Activated CD4-positive, alpha-beta T cell treated with anti-CD3 and anti-CD28 coated beads for 48 hours (primary cell): ENCODE data around the gene FKBP1A.

Experiments
- DNase-seq: peaks from one replicate; pipeline ENCODE4 v3.0.0-alpha.2; 2020

The FKBP1A gene

GRCh38 chr20:1330075-1330830, 62.6 kb downstream of the FKBP1A start:
- DNase-seq = peak; percentile 58

- DNase-seq = no peak
Observed at GRCh38 chr20:1328680-1329330, 64.0 kb downstream of the FKBP1A start, which contains the start of gene SDCBP2. TSS of gene SDCBP2 (minus strand) at chr20:1329139. CDS start at chr20:1320416, 8,723 bp downstream.

DNA sequence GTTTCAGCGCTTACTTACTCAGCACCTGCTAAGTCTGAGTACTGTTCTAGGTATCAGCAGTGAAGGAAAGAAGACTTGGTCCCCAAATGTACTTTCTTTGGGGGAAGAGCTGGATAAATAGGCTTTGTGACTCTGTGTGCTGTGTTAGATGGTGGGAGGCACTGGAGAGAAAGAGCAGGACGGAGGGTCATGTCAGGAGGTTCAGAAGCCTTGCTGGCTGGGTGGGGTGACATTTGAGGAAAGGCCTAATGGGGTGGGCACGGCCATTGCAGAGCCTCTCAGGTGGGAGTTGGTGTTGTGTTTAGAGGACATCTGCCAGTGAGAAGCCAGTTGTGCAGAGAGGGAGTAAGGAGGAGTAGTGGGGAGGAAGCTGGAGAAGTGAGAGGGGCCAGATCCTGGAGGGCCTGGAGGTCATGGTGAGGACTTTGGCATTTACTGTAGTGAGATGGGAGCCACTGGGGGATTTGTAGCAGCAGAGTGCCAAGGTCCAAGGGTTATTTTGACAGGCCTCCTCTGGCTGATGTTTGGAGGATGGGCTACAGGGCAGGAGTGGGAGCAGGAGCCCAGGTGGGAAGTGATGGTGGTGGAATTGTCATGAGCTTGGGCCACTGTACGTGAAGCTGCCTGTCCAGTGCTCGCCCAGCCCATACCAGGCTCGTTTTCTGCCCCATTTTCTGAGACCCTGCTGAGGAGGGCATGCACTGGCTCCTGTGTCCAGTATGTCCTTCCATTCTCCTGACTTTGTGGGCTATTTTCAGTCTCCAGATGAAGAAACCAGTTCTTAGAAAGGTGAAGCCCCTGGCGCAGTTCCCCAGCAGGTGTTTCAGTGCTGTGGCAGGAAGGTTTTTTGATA, 64.8 kb downstream of the FKBP1A start:
- no peak for DNase-seq

GRCh38 chr20:1327241-1327653, 65.6 kb downstream of the FKBP1A start:
- peak; percentile 27 for DNase-seq

GRCh38 chr20:1326031-1326930, 66.6 kb downstream of the FKBP1A start:
- DNase-seq = no peak

DNA sequence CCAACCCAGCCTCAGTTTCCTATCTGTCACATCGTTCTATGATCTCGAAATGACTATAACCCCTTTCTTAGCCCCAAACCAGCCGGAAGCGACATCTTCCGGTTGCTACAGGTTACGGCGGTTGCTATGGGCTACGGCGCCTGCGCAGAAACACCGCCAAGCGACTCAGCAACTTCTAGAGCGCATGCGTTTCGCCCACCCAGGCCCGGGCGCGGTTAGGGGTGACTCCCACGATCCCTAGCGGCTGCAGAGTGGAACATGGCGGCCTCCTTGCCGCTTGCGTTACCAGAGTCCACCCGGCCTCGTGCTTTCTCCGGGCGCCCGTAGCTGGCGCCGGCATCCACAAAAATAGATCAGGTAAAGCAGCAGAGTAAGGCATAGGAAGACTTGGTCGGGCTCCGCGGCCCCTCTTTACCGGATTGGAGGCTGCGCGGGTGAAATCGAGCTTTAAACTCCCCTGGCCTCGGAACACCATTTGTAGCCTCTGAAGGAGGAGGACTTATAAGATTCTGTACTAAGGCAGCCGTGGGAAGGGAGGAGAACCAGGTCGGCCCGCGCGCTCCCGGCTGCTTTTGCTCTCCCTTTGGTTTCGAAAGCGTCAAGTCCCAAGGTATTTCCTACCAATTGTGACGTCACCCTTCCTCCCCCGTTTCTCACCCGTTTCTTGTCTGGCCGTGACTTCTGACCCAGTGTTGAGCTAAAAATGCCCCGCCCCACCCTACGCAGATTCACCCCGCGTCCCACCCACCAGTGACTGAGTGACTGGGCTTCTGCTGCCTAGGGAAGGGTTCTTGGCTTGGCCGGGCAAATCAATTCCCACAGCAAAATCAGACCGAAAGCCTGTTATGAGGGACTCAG, 67.5 kb downstream of the FKBP1A start:
- peak; percentile 99 for DNase-seq

- DNase-seq = peak; percentile 35
Observed at GRCh38 chr20:1324598-1325172, 68.2 kb downstream of the FKBP1A start.

DNA sequence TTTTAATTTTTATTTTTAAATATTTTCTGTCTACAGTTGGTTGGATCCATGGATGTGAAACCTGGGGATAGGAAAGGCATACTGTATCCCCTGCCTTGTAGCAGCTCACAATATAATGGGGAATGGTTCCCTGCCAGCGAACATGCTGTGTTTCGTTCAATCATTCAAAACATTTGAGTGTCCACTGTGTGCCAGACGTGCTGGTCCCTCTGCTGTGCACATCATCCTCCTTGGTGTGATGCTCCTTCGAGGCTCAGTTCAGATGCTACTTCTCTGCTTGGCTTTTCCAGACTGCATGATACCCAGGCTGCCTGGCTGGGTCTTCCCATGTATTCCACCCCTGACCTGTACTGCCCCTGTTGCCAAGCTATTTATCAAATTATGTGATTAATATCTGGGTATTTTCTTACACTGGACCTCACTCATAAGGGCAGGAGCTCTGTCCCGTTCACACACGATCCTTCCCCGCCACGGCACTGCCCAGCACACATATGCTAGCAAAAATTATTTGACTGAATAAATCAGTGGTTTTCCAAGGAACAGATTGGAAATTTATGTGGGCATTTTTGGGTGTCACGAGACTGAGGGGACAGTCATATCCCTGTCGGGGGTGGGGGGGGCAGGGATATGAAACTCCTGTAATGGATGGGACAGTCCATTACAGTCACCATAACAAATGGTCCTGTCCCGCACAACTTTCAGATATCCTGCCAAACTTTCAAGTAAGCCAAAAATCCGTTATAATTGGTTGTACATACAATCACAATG, 68.8 kb downstream of the FKBP1A start:
- DNase-seq = no peak

DNA sequence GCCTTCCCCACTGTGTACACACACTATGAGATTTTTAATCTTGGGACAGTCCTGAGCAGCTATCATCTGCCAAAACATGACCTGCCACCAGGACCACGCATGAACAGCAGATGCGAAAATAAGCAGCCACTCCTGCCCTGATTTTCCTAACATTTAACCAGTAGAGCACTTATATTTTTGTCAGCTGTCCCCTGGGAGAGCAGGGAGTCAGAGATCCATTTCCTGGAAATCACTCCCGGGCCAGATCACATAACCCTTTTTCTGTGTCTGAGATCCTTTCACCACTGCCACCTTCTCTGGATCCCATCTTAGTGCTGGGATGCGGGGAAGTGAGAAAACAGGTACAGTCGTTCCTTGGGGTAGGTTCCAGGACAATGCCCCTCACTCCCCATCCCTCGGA, 69.6 kb downstream of the FKBP1A start:
- no peak for DNase-seq

DNA sequence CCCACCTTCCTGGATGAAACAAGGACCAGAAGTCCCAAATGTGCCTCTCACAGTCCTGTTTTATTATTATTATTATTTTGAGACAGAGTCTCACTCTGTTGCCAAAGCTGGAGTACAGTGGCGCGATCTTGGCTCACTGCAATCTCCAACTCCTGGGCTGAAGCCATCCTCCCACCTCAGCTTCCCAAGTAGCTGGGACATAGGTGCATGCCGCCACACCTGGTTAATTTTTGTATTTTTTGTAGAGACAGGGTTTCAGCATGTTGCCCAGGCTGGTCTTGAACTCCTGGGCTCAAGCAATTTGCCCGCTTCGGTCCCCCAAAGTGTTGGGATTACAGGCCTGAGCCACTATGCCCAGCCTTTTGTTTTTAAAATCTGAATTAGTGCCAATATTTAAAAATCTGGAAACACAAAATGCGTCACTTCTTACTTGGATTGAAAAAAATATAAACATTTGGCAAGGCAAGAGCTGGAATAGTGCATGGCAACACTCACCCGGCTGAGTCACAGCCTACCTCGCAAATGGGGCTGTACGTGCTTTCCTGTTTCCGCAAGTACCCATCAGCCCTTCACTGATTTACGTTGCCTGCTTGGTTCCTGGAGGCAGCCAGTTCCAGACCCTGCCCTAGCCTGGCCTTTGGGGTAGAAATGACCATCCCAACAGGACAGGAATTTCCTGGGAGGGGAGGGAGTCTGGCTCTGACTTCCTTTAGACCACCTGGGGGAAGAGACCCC, 70.2 kb downstream of the FKBP1A start:
- no peak for DNase-seq

DNA sequence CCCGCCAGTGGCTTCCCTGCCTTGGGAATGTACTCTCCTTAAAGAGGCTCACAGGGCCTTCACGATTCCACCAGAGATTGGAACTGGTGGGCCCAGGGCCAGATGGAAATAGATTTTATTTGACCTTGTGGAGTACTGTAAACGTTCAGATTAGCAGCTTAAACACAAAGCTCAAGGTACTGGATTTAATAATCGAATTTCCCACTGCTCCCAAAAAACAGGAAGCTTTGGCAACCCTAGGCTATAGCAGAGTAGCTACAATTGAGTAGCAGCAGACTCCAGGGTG, 71.3 kb downstream of the FKBP1A start:
- DNase-seq = no peak

DNA sequence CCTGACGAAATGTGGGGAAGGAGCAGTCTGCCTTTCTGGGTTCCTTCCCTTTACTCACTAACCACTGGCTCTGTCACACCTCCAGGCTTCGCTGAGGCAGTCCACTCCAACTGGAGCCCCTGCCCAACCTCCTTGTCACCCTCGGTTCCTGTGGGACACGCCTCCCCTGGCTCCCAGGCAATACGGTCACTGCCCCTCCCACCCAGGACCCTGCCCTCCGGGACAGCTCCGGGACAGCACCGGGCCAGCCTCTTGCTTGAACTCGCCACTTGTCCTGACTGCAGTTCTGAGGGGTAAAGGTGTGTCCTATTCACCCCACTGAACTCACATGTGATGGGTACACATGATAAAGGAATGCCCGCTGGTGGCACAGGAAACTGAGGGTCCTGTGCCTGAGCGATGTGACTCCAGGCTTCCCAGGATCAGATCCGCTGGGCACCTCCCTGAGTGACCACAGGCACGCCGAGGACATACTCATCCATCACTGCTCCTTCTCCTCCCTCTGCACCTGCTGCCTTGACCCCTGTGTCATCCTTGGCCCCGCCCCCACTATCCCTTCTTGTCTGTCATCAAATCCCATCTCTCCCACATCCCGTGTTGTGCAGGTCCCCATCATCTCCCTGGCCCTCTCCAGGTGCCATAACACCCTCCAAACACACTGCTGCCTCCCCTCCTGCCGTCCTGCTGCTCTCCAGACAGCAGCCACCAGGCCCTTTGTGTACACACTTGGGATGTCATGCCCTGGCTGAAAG, 71.8 kb downstream of the FKBP1A start:
- DNase-seq = no peak

- no peak for DNase-seq
Observed at GRCh38 chr20:1320016-1320415, 72.8 kb downstream of the FKBP1A start.

DNA sequence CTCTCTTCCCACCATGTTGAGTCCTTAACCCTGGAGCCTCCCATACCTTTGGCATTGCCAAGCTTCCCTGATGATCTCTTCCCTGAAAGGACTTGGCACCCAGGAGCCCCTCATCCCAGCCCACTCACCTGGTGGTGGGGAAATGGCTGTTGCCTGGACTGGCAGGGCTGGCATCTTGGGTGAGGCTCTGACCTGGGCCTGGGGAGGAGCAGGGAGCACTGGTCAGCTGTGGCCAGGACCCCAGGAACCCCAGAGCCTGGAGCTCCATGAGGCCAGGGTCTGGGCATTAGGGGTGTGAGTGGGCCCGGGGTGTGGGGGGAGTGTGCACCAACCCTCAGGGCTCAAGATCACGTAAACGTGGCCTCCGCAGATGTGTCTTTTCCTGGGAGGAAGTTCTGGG, 73.4 kb downstream of the FKBP1A start:
- DNase-seq = no peak

GRCh38 chr20:1319051-1319450, 73.8 kb downstream of the FKBP1A start:
- DNase-seq = no peak
